Kidney glomerular epithelial cell (primary cell): ENCODE data around the gene ALOXE3.
"Not testable (repeated sequence)": the region's sequence is repeated elsewhere in the genome, so short reads cannot be mapped to it uniquely, and the experiment has no call there.

Experiments used
- DNase-seq: peaks from one replicate; lab custom pipeline; 2025; lab: John Stamatoyannopoulos, UW

ALOXE3 gene

GRCh38 chr17:8122422-8122923 lies 4.2 kb upstream of the ALOXE3 start:
- no peak for DNase-seq

GRCh38 chr17:8121681-8122421 lies 3.5 kb upstream of the ALOXE3 start:
- DNase-seq, result peak; percentile 41

- no peak for DNase-seq
Measured at GRCh38 chr17:8121407-8121680, 3.0 kb upstream of the ALOXE3 start.

- DNase-seq, result peak; percentile 85
Measured at GRCh38 chr17:8120520-8121406, 2.4 kb upstream of the ALOXE3 start.

GRCh38 chr17:8119581-8120519 lies 1.5 kb upstream of the ALOXE3 start:
- peak; percentile 92 for DNase-seq

GRCh38 chr17:8118769-8119580 lies 661 bp upstream of the ALOXE3 start:
- DNase-seq, result peak; percentile 82

- DNase-seq, result no peak
Measured at GRCh38 chr17:8117367-8117979, 841 bp downstream of the ALOXE3 start.

GRCh38 chr17:8116776-8117175 lies 1.5 kb downstream of the ALOXE3 start:
- DNase-seq, result no peak

- DNase-seq, result no peak
Measured at GRCh38 chr17:8110907-8111306, 7.4 kb downstream of the ALOXE3 start.

GRCh38 chr17:8110456-8110804 lies 7.9 kb downstream of the ALOXE3 start:
- no peak for DNase-seq

GRCh38 chr17:8109661-8110455 lies 8.5 kb downstream of the ALOXE3 start:
- DNase-seq, result no peak

GRCh38 chr17:8108972-8109660 lies 9.2 kb downstream of the ALOXE3 start:
- no peak for DNase-seq

- DNase-seq, result not testable (repeated sequence)
Measured at GRCh38 chr17:8106980-8107379, 11.3 kb downstream of the ALOXE3 start.

- DNase-seq, result no peak
Measured at GRCh38 chr17:8105957-8106398, 12.3 kb downstream of the ALOXE3 start.

- DNase-seq, result no peak
Measured at GRCh38 chr17:8104911-8105310, 13.4 kb downstream of the ALOXE3 start.

- no peak for DNase-seq
Measured at GRCh38 chr17:8103549-8103948, 14.8 kb downstream of the ALOXE3 start.

- no peak for DNase-seq
Measured at GRCh38 chr17:8101721-8102120, 16.6 kb downstream of the ALOXE3 start.

- no peak for DNase-seq
Measured at GRCh38 chr17:8100763-8101162, 17.6 kb downstream of the ALOXE3 start.

GRCh38 chr17:8100111-8100510 lies 18.2 kb downstream of the ALOXE3 start:
- DNase-seq, result no peak
